GM12875 (cell line): Measurements from ENCODE around the gene GTF3A.
"Not testable (repeated sequence)": the region's sequence is repeated elsewhere in the genome, so short reads cannot be mapped to it uniquely, and the experiment has no call there.

Source experiments
- H3K4me3 ChIP-seq: one replicate; pipeline ENCODE4 v1.5.1; 2011; ENCODE audit warnings: low read depth, low read length, control low read depth
- TF ChIP-seq, protein P1 (sequence below): IDR thresholded peaks from 2 replicates; pipeline ENCODE4 v1.5.1; 2011; ENCODE audit warnings: low read depth, mild to moderate bottlenecking, control low read depth, inconsistent platforms, low read length, moderate library complexity, borderline replicate concordance; ENCODE audit not compliant: insufficient read depth

The GTF3A gene

GRCh38 chr13:27396252-27396846, 28.1 kb upstream of the GTF3A start:
- no peak overlapping the region for H3K4me3 ChIP-seq
- TF ChIP-seq, protein P1, sequence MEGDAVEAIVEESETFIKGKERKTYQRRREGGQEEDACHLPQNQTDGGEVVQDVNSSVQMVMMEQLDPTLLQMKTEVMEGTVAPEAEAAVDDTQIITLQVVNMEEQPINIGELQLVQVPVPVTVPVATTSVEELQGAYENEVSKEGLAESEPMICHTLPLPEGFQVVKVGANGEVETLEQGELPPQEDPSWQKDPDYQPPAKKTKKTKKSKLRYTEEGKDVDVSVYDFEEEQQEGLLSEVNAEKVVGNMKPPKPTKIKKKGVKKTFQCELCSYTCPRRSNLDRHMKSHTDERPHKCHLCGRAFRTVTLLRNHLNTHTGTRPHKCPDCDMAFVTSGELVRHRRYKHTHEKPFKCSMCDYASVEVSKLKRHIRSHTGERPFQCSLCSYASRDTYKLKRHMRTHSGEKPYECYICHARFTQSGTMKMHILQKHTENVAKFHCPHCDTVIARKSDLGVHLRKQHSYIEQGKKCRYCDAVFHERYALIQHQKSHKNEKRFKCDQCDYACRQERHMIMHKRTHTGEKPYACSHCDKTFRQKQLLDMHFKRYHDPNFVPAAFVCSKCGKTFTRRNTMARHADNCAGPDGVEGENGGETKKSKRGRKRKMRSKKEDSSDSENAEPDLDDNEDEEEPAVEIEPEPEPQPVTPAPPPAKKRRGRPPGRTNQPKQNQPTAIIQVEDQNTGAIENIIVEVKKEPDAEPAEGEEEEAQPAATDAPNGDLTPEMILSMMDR = no peak

DNA sequence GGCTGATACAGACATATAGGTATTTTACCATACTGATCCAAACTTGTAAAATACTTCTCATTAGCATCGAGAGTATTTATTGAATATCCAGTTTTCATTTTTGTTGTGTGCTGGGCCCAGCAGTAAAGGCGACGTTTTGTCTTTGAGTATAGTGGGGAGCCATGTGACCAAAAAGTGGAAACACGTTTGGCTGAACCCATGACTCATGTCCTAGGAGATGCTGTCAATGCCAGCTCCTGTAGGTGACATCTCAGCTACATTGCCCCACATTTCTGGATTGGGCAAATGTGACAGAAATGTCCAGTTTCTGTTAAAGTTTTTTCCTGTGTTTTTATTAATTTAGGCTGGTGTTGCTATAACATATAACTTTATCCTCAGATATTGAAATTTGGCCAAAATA, 26.1 kb upstream of the GTF3A start:
- no peak overlapping the region for H3K4me3 ChIP-seq
- TF ChIP-seq, protein P1 = no peak

GRCh38 chr13:27400405-27400804, 24.0 kb upstream of the GTF3A start:
- H3K4me3 ChIP-seq = not testable (repeated sequence)

GRCh38 chr13:27401210-27401609, 23.2 kb upstream of the GTF3A start:
- no peak overlapping the region for H3K4me3 ChIP-seq
- TF ChIP-seq, protein P1 = no peak

- TF ChIP-seq, protein P1 = no peak
- H3K4me3 ChIP-seq = no peak overlapping the region
Observed at GRCh38 chr13:27403203-27403678, 21.2 kb upstream of the GTF3A start.

GRCh38 chr13:27403727-27404385, 20.6 kb upstream of the GTF3A start:
- no peak overlapping the region for H3K4me3 ChIP-seq
- TF ChIP-seq, protein P1 = no peak

- TF ChIP-seq, protein P1 = no peak
Observed at GRCh38 chr13:27404680-27405079, 19.7 kb upstream of the GTF3A start.

More at GRCh38 chr13:27404680-27405079, 19.7 kb upstream of the GTF3A start:
- H3K4me3 ChIP-seq = no peak overlapping the region
